ENCODE measurements around the gene HDAC10. TPM values are rescaled to one million over a fixed set of nuclear protein-coding genes. Genes with fewer than 3 reads are reported as not detected.

Gene HDAC10
- total RNA-seq, 1 experiment from 2014 or later, result 71.3 TPM

DNA sequence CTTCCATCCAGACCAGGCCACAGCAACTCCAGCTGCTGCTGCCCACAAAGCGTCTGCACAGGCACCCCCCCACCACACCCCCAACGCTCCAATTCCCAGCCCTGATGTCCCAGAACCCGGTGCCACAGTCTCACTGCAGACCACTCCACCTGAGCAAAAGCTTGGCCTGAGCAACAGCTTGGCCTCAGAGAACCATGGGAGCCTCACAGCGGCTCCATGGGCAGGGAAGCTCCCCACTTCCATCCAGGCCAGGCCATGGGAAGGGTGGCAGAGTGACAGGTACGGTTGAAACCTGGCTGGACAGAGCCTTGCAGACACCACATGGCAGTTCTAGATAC is 43.2 kb upstream of the HDAC10 start:
- Histone ChIP-seq H3K4me1 (ENCODE audit: control insufficient read depth, insufficient read depth, low read length) (peaks cover 54% of the 10 kb centered on the region), H3K36me3 (ENCODE audit: control insufficient read depth, insufficient read depth, low read length) (no peaks in the 10 kb centered on the region), H3K9me3 (ENCODE audit: control insufficient read depth, insufficient read depth, low read depth, low read length) (no peaks in the 10 kb centered on the region), H3K27me3 (ENCODE audit: control insufficient read depth, insufficient read depth, low read length) (no peaks in the 10 kb centered on the region), H3K27ac (ENCODE audit: low read length) (peak overlapping the region; percentile 87), H3K4me3 (ENCODE audit: low read depth in 2 of 2, low read length in 2 of 2) (no peak overlapping the region)
- no TSS peak for BruUV-seq (replicated peaks)
- in situ Hi-C loops (cut with HindIII; ENCODE audit: low pct_unique_long_range_greater_than_20kb, low sequenced_read_pairs), result no loop called here
- ChIA-PET CTCF (interaction anchor here (0.8 kb wide), 1 partner anchor 18 kb away, joined by 4 read pairs; no protein-coding TSS in a partner anchor), POLR2A (interaction anchor here (0.6 to 1.1 kb wide), 2 partner anchors 11 to 34 kb away, joined by 3 to 7 read pairs; no protein-coding TSS in a partner anchor)
- DNase-seq (ENCODE audit: low read depth, low spot score) (no peak), ATAC-seq (no peak; the same call in 1 of the 2 replicates)
- intact Hi-C loops (cut with micrococcal nuclease; ENCODE audit: unreplicated experiment), result no loop called here
- no peak for TF ChIP-seq TCF7L2 (IDR thresholded peaks at IDR 0.05; ENCODE audit: low read depth, low read length)

- in situ Hi-C loops (cut with HindIII; ENCODE audit: low pct_unique_long_range_greater_than_20kb, low sequenced_read_pairs), result no loop called here
- H3K27me3 ChIP-seq (ENCODE audit: control insufficient read depth, insufficient read depth, low read length), result no peaks in the 10 kb centered on the region
- no peaks in the 10 kb centered on the region; the same call in 1 of the 2 replicates for H3K36me3 ChIP-seq (ENCODE audit: control insufficient read depth, insufficient read depth, low read length)
- H3K9me3 ChIP-seq (ENCODE audit: control insufficient read depth, insufficient read depth, low read depth, low read length), result no peaks in the 10 kb centered on the region
- no TSS peak for BruUV-seq (replicated peaks)
- ATAC-seq, result peak; percentile 68
- H3K27ac ChIP-seq (ENCODE audit: low read length), result peak overlapping the region; percentile 87
- ChIA-PET CTCF (interaction anchor here (0.6 to 0.8 kb wide), 2 partner anchors 18 to 73 kb away, joined by 4 to 5 read pairs; no protein-coding TSS in a partner anchor), POLR2A (interaction anchor here (0.6 to 1.1 kb wide), 3 partner anchors 11 to 35 kb away, joined by 3 to 7 read pairs (median 5); no protein-coding TSS in a partner anchor)
- DNase-seq (ENCODE audit: low read depth, low spot score), result no peak
- intact Hi-C loops (cut with micrococcal nuclease; ENCODE audit: unreplicated experiment), result no loop called here
- H3K4me3 ChIP-seq (ENCODE audit: low read depth in 2 of 2, low read length in 2 of 2), result peak overlapping the region; percentile 16; a peak in 3 of 4 replicates
- H3K4me1 ChIP-seq (ENCODE audit: control insufficient read depth, insufficient read depth, low read length), result peaks cover 51% of the 10 kb centered on the region
- no peak for TF ChIP-seq CTCF (IDR thresholded peaks at IDR 0.05)
- TF ChIP-seq SIN3A (IDR thresholded peaks at IDR 0.05; ENCODE audit: borderline replicate concordance, insufficient read depth, low read depth, low read length), result 0 out of 2 replicates have a peak, but pooled peaks have one; percentile 49
Measured at GRCh38 chr22:50293441-50294318, 42.6 kb upstream of the HDAC10 start.

GRCh38 chr22:50292643-50293440 is 41.8 kb upstream of the HDAC10 start:
- Histone ChIP-seq H3K4me1 (ENCODE audit: control insufficient read depth, insufficient read depth, low read length) (peaks cover 43% of the 10 kb centered on the region), H3K27me3 (ENCODE audit: control insufficient read depth, insufficient read depth, low read length) (no peaks in the 10 kb centered on the region), H3K4me3 (ENCODE audit: low read depth in 2 of 2, low read length in 2 of 2) (peak overlapping the region in 1 of 2 experiments; percentile 16; a peak in 2 of 4 replicates), H3K9me3 (ENCODE audit: control insufficient read depth, insufficient read depth, low read depth, low read length) (no peaks in the 10 kb centered on the region), H3K27ac (ENCODE audit: low read length) (peak overlapping the region; percentile 81), H3K36me3 (ENCODE audit: control insufficient read depth, insufficient read depth, low read length) (no peaks in the 10 kb centered on the region; the same call in 1 of the 2 replicates)
- DNase-seq (ENCODE audit: low read depth, low spot score) (no peak), ATAC-seq (peak; percentile 25)
- intact Hi-C loops (cut with micrococcal nuclease; ENCODE audit: unreplicated experiment), result no loop called here
- in situ Hi-C loops (cut with HindIII; ENCODE audit: low pct_unique_long_range_greater_than_20kb, low sequenced_read_pairs), result no loop called here
- POLR2A ChIA-PET, result interaction anchor here (0.6 kb wide), 1 partner anchor 12 kb away, joined by 5 read pairs; no protein-coding TSS in a partner anchor
- BruUV-seq (replicated peaks), result no TSS peak
- no peak for TF ChIP-seq SIN3A (IDR thresholded peaks at IDR 0.05; ENCODE audit: borderline replicate concordance, insufficient read depth, low read depth, low read length)
- TF ChIP-seq, protein P1, sequence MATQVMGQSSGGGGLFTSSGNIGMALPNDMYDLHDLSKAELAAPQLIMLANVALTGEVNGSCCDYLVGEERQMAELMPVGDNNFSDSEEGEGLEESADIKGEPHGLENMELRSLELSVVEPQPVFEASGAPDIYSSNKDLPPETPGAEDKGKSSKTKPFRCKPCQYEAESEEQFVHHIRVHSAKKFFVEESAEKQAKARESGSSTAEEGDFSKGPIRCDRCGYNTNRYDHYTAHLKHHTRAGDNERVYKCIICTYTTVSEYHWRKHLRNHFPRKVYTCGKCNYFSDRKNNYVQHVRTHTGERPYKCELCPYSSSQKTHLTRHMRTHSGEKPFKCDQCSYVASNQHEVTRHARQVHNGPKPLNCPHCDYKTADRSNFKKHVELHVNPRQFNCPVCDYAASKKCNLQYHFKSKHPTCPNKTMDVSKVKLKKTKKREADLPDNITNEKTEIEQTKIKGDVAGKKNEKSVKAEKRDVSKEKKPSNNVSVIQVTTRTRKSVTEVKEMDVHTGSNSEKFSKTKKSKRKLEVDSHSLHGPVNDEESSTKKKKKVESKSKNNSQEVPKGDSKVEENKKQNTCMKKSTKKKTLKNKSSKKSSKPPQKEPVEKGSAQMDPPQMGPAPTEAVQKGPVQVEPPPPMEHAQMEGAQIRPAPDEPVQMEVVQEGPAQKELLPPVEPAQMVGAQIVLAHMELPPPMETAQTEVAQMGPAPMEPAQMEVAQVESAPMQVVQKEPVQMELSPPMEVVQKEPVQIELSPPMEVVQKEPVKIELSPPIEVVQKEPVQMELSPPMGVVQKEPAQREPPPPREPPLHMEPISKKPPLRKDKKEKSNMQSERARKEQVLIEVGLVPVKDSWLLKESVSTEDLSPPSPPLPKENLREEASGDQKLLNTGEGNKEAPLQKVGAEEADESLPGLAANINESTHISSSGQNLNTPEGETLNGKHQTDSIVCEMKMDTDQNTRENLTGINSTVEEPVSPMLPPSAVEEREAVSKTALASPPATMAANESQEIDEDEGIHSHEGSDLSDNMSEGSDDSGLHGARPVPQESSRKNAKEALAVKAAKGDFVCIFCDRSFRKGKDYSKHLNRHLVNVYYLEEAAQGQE (IDR thresholded peaks at IDR 0.05; ENCODE audit: insufficient read depth in 1 of 2, low read depth in 2 of 2, low read length in 1 of 2), result no peak
- TF ChIP-seq POLR2AphosphoS5 (IDR thresholded peaks at IDR 0.05; ENCODE audit: low read depth, low read length), result no peak
- no peak for TF ChIP-seq TCF7L2 (IDR thresholded peaks at IDR 0.05; ENCODE audit: low read depth, low read length)
- TF ChIP-seq CTCF (IDR thresholded peaks at IDR 0.05), result no peak
- CTCF ChIA-PET, result no interaction called here
